ENCODE data around the gene ZNHIT6.
"Not testable (repeated sequence)": the region's sequence is repeated elsewhere in the genome, so short reads cannot be mapped to it uniquely, and the experiment has no call there.

Gene ZNHIT6

DNA sequence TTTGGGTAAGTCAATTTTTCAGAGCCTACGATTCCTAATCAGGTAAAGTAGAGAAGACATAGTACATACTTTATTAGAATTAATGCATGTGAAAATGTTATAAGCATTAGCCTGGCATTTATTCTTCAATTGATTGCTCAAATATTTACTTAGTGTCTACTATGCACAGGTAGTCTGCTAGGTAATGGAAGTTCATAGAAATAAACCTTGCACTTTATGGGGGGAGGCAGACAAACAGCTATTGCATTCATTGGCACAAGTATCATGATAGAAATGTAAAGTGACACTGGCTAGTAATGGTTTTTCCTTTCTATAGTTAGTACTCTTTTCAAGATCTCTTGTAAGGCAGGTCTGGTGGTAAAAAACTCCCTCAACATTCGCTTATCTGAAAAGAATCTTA, 44.9 kb downstream of the ZNHIT6 start:
- DNase-seq = no peak

DNA sequence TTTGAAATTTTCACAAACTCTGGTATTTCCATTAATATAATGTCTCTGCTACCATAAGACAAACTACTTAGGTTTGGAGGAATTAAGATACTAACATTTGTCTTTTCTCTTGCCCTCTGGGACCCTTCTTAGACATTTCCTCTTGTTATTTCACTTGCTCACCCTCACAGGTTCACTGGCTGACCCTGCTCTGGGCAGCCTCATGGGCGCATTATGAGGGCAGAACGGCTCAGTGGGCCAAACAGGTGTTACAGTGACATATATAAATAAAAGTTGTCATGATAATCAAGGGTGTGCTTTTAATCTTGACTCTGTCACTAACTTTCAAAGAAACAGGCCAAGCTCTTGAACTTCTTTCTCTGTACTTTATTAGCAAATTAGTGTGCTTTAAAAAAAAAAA, 46.5 kb downstream of the ZNHIT6 start:
- no peak for DNase-seq

DNA sequence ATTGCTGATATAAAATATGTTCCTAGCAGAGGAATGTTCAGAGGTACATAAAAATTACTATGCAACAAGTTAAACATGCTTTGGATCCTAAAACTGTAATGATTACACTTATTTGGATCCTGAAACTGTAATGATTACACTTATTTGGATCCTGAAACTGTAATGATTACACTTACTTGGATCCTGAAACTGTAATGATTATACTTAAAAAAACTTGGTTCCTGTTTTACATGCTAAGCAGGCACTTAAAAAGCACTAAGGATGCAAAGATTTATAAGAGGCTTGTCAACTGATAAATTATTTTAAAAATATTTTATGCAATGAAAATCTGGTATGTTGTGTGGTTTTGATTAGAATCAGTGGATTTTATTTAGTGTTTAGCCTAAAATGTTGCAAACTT, 47.7 kb downstream of the ZNHIT6 start:
- no peak for DNase-seq

DNA sequence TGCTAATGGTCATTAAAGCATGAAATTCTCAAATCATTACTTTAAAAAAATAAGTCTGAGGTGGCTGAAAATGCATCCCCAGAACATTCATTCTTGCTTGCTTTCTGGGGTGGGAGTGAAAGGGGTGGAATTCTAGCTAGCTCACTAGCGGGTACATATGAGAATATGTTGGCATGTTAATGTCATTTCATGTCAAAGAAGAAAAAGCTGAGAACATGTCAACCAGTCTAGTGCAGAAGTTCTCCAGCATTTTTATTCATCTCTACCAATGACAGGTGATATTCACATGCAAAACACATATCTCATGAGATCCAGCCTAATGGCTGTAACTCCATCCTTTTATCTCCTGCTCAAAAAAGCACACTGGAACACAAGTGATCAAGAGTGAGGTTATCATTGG, 49.1 kb downstream of the ZNHIT6 start:
- DNase-seq = no peak

DNA sequence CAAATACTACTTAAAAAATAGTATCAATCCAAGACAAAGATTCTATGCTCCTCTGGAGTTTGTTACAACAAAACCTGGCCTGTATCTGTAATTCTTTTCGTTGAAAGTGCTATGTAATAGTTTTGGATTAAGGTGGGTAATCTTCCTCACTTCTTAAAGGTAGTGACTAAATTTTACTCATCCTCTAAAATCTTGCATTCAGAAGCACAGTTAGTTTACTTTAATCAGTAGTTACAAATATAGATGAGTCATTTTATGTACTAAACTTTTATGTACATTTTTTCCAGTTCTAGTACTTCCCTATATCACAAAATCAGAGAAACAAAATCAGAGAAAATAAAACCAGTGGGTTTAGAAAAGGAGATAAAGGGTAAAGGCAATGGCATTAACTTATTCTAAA, 51.3 kb downstream of the ZNHIT6 start:
- DNase-seq = no peak

DNA sequence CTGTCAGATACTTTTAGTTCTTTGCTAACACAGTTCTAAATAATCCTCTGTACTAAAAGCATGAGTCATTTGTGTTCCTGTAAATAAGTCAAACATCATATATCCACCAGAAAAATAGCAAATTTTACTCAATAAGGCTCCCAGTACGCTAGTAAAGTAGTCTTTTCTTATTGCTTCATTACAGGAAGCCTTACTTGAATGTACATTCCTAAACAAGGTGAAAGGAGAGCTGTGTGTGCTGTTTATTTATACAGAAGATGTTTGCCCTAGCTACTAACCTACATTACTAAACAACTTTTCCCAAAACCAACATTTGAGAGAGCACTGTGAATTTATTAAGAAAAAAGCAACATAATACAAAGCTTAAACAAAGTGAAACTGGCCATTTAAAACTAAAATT, 52.0 kb downstream of the ZNHIT6 start:
- DNase-seq = no peak

DNA sequence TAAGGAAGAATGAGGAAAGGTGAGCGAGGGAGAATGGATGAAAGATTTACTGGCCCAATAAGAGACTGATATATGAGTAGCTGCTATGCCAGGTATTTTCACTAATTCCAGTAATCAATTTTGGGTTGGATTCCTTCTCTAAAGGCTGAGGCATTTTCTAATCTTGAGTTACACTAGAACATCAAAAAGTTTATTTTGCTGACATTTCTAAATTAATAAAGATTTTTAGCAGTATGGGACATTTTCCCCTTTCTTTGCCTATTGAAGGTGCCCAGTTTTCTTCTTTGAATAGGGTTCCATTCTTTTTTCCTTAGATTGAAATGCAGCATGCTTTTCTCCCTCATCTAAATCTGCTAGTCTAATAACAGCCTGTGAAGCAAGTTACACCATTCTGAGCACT, 52.9 kb downstream of the ZNHIT6 start:
- DNase-seq = no peak

DNA sequence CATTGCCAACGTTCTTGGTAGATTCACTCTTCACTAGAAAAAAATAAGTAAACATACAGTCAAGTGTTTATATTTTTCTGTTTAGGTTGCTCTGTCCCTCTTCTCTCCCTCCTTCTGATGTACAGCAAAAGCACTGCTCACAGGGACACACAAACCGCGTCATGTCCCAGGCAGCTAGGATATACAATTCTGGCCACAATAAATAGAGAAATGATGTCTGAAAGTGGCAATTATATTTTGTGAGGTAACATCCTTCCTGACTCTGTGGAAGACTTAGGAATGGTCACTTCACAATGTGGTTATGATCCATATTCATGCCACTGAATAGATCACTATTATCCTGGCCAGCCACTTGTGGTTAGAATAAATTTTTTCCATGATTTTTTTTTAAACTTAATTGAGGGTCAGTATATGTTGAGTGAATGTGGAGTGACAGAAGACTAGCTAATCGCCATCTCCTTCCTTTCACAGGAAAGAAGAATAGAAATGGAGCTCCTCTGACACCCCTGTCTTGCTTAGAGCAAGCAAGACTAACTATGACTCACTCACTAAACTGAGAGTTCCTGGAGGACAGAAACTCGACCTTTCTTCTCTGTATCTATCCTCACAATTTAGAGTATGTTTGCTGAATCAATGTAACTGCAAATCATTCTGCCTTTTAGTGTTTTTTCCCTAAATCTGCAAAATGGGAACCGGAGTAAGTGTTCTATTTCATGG, 54.0 kb downstream of the ZNHIT6 start:
- DNase-seq = no peak

DNA sequence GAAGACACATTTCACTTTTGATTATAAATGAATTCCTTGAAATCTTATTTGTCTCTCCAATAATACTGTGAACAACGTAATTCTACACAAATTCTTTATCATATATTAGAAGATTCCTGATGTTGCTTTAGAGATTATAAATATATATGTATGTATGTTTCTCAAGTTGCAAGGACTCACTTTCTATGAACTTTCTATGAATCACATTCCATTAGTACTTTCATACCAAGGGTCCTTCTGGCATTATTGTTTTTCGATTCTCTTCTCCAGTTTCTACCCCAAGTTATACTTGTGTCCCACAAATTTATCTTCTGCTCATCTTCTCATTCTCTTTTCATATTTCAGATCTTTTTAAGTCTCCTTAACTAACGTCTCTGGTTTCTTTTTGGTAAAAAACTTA, 55.9 kb downstream of the ZNHIT6 start:
- no peak for DNase-seq

DNA sequence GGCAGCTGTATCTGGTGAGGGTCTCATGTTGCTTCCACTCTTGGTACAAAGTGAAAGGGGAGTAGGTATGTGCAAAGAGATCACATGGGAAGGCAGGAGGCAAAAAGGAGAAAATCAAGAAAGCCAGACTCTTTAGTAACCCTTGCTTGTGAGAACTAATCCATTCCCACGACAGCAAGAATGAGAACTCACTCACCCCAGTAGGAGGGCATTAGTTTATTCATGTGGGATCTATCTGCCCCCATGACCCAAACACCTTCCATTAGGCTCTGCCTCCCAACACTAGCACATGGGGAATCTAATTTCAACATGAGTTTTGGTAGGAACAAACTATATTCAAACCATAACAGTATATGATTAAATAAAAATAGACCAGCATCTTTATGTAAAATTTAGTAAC, 57.6 kb downstream of the ZNHIT6 start:
- no peak for DNase-seq

DNA sequence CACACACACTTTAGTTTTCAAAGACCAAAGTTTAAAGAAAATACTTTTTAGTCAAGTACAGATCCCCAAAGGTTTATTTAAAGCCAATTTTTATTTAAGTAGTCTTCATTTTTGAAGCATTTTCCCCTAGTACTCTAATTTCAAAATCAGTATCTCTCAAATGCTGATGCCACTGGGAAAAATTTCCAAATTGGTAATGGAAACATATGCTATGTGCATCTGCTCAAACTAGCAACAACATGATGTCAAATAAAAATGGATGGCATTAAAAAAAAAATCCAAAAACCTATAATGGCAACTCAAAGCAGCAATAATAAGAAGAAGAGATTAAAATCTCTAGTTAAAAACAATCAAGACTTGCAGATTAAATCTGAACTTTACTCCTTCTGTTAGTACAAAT, 58.6 kb downstream of the ZNHIT6 start:
- DNase-seq = no peak

DNA sequence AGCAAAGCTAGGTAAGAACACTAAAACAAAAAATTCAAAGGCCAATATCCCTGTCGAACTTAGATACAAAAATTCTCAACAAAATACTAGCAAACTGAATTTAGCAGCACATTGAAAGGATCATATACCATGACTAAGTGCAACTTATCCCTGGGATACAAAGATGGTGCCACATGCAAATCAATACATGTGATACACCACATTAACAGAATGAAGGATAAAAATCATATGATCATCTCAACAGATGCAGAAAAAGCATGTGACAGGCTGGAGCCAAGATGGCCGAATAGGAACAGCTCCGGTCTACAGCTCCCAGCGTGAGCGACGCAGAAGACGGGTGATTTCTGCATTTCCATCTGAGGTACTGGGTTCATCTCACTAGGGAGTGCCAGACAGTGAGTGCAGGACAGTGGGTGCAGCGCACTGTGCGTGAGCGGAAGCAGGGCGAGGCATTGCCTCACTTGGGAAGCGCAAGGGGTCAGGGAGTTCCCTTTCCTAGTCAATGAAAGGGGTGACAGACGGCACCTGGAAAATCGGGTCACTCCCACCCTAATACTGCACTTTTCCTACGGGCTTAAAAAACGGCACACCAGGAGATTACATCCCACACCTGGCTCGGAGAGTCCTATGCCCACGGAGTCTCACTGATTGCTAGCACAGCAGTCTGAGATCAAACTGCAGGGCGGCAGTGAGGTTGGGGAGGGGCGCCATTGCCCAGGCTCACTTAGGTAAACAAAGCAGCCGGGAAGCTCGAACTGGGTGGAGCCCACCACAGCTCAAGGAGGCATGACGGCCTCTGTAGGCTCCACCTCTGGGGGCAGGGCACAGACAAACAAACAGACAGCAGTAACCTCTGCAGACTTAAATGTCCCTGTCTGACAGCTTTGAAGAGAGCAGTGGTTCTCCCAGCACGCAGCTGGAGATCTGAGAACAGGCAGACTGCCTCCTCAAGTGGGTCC, 66.4 kb downstream of the ZNHIT6 start:
- not testable (repeated sequence) for DNase-seq

DNA sequence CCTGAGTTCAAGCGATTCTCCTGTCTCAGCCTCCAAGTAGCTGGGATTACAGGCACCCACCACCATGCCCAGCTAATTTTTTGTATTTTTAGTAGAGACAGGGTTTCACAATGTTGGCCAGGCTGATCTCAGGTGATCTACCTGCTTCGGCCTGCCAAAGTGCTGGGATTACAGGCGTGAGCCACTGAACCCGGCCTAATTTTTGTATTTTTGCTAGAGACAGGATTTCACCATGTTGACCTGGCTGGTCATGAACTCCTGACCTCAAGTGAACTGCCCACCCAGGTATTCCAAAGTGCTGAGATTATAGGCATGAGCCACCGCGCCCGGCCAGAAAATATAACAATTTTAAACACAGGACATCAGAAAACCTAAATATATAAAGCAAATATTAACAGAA, 68.3 kb downstream of the ZNHIT6 start:
- not testable (repeated sequence) for DNase-seq

DNA sequence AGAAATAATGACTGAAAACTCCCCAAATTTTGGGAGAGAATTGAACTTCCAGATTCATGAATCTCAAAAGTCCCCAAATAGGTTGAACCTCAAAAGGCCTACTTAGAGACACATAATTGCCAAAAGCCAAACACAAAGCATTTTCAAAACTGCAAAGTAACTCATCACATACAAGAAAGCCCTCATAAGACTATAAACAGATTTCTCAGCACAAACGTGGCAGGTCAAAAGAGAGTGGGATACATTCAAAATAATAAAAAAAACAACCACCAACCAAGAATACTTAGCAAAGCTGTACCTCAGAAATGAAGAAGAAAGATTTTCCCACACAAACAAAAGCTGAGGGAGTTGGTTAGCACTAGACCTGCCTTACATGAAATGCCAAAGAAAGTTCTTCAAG, 69.8 kb downstream of the ZNHIT6 start:
- DNase-seq = no peak

DNA sequence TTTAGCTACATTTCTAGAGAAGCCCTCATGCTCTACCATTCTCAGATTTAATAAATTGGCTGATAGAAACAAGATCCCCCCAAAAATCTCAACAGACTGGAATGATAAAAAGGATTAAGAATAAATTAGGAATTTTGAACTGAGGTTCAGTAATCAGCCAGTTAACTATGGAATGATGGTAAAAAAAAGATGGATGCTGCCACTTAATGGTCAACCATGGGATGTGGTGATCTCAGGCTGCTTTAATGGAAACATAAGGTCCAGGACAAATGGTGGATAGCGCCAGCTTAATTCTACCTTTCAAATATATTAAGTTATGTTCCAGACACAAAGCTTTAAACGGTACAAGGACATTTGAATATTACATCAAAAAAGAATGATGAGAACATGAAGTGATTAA, 77.7 kb downstream of the ZNHIT6 start:
- DNase-seq = no peak

DNA sequence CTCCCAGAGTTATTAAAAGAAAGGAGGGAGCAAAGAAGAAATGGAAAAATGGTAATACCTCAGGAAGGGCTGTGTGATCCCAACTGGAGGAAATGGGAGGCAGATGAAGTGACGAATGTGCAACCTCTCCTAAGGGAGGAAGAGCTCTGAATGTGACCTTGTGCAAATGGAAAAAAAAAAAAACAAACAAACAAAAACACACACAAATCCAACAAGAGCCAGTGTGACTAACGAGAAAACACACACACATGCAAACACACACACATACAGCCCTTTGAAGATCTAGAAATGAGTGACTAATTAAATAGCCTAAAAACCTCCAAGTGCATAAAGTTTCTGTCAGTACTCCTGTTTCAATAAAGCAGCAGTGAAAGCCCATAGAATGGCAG, 78.7 kb downstream of the ZNHIT6 start:
- DNase-seq = no peak

DNA sequence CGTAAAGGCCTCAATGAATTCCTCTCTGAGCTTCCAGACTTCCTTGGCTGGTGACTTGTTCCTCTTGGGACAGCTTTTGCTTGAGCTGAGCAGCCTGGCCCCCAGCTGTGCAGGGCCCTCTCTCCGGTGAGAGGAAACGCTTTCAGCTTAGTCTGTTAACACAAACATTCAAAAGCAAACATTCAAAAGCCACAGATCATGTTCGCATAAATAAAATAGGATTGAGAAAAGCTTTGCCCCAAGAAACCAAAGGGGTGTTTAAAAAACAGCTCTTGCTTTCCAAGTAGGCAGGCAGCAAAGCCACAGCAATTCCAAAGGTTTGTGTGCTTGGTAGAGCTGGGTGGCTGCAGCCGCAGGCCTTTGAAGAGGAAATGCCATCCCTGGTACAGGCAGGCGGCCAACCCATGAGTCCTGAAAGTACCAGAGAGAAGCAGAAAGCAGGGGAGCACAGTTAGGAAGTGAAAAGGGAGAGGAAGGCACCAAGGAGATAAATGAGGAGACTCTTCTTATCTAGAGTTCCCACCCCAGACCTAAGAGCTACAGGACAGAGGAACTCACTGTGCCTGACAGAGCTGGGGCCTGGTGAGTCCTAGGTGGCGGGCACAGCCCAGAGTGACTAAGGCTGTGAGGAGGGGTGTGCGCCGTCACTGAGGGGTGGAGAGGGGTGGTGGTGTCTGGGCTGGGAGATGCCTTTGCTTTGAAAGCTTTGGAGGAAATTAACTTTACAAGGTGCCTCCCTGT, 79.3 kb downstream of the ZNHIT6 start:
- DNase-seq = no peak

DNA sequence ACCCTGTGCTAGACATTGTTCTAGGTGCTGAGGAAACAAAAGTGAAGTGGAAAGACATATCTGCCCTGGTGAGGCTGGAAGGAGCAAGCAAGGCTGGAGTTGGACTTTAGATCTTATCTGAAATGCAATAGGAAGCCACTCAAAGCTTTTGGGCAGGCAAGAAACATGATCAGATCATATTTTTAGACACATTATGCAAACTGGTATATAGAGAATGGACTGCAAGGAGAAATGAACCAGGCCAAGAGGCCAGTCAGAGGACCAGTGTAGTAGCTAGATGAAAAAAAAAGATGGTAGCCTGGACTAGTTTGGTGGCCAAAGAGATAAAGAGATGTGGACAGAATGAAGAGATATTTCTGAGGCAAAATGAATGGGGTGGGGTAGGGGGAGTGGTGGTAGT, 81.4 kb downstream of the ZNHIT6 start:
- DNase-seq = no peak

DNA sequence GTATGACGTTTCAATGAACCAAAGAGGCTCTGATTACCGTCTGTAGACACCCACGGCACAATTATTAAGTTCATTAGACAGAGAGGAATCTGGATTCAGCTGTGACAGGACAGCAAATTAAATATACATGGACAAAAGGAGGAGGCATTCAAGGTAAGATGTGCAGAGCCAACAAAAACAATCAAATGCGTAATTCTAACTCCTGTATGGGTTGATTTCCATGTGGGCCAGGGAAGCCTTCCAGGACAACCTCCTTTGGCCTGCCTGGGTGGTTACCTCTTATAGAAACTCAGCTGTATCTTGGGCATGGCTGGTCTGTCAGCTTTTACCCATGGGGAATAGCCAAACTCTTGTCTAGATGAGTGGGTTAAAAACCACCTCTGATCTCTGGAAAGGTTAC, 83.9 kb downstream of the ZNHIT6 start:
- DNase-seq = no peak

DNA sequence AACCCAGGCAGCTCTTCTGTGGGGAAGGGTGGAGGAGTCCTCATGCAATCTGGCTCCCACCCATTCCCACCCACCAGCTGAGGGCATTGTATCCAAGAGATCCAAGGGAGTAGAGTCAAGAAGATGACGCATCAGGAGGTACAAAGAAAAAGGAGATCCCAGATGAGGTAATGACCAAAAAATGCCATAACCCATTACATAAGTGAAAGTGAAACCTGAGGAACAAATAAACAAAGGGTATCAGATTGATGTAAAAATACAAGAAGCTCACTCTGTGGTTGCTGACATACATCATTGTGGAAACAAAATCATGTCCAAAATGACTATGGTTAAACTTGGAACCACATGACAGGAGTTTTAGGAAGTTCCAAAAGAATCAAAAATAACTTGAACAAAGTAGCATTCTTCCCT, 85.2 kb downstream of the ZNHIT6 start:
- DNase-seq = peak in 1 of 5 donors; percentile 25

DNA sequence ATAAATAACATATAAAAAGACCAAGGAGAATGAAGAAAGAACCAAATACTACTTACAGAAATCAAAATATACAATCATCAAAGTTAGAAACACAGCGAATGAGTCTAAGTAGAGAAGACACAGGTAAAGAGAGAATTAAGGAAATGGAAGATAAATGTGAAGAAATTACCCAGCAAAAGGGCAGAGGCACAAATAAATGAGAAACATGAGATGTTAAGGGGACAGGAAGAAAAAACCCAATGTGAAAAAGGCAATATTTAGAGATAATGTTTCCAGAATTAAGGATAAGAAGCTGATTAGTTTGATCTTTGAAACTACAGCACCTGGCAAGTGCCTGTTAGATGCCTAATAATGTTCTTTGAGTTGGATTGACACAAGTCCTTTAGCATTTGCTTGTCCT, 86.8 kb downstream of the ZNHIT6 start:
- DNase-seq = no peak

DNA sequence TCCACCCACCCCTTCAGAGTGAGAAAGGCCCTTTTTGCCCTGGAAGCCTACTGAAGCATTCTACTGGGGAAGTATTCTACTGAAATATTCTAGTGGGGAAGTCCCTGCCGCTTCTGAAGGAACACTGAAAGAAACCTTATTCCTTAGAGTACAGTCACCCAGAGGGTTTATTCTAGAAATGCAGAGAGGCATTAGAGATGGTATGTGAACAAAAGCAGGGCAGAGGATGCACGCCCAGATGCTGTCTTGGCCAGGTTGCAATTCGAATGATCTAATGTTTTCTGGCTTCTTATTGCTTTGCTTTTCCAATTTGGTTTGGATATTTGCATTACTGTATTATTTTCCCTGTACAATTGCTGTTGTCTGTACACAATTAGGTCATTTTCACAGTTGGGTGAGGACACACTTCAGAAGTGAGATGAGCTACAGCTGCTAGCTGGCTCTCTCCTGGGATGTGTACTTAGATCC, 90.6 kb downstream of the ZNHIT6 start:
- DNase-seq = no peak

DNA sequence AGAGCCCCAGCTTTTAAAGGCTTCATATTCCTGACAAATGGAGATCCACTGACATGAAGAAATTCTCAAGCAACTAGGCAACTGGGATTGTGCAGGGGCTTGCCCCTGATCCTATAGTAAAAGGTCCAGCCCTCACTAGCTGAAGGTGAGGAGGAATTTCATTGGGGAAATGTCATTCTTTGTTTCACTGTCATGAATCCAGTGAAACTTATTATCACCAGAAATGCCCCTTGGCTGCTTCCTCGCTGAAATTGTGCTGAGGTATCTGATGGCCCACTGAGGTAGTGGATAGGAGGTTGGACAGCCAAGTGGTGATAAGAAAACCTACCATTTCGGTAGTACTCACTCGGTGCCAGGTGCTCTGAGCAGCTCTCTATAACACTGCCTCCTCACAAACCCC, 91.5 kb downstream of the ZNHIT6 start:
- no peak for DNase-seq

DNA sequence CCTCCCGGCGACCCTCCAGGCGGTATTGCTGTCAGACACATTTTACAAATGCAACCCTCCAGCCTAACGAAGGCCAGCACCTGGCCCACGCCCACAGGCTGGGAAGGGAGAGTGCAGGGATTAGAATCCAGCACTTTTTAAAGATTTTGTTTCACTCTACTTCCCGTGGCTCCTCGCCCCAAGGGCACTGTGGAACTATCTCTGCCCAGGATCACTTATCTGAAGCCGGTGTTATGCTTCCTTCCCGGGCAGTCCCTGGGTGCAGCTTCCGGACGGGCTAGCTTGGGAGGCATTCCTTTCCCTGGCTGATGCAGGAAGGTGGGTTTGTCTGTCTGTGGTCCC, 91.9 kb downstream of the ZNHIT6 start:
- no peak for DNase-seq
